SK-N-SH treated with all-trans-retinoic acid at 6 μM for 48 hours (cell line): ENCODE results near the gene FAF2.

Experiments used
- ATAC-seq: fragments of 200-7000 bp; cut with Tn5 transposase; 3 replicates; pipeline ENCODE4 v1.9.1; 2020; ENCODE audit warnings: mild to moderate bottlenecking, moderate library complexity
- ARNTL ChIP-seq: fragments of 450-650 bp; formaldehyde crosslinking; IDR thresholded peaks from 2 replicates; pipeline ENCODE4 v1.5.0; 2020; ENCODE audit warnings: low read depth, mild to moderate bottlenecking, moderate library complexity, borderline replicate concordance
- CSDC2 ChIP-seq: fragments of 250-450 bp; sonication (Bioruptor Pico); IDR thresholded peaks from 2 replicates; pipeline ENCODE4 v1.5.0; 2020; ENCODE audit warnings: mild to moderate bottlenecking, moderate library complexity
- ESRRG ChIP-seq: fragments of 250-450 bp; sonication (Bioruptor Pico); IDR thresholded peaks from 2 replicates; pipeline ENCODE4 v1.6.1; 2021; ENCODE audit warnings: mild to moderate bottlenecking
- GLIS3 ChIP-seq: fragments of 250-450 bp; sonication (Bioruptor Pico); IDR thresholded peaks from 2 replicates; pipeline ENCODE4 v1.5.0; 2020; ENCODE audit warnings: mild to moderate bottlenecking, moderate library complexity
- ISL1 ChIP-seq: fragments of 250-450 bp; sonication (Bioruptor Pico); IDR thresholded peaks from 2 replicates; pipeline ENCODE4 v2.1.2; 2022; ENCODE audit warnings: mild to moderate bottlenecking, moderate library complexity
- OSR1 ChIP-seq: fragments of 250-450 bp; sonication (Bioruptor Pico); IDR thresholded peaks from 2 replicates; pipeline ENCODE4 v1.8.0; 2022; ENCODE audit warnings: moderate library complexity, mild to moderate bottlenecking, inconsistent platforms
- PPARA ChIP-seq: fragments of 250-450 bp; sonication (Bioruptor Pico); IDR thresholded peaks from 2 replicates; pipeline ENCODE4 v1.5.0; 2020; ENCODE audit warnings: mild to moderate bottlenecking, borderline replicate concordance
- RARB ChIP-seq: fragments of 250-450 bp; sonication (Bioruptor Pico); IDR thresholded peaks from 2 replicates; pipeline ENCODE4 v1.8.0; 2021; ENCODE audit warnings: mild to moderate bottlenecking, moderate library complexity
- SNAI2 ChIP-seq: fragments of 250-450 bp; sonication (Bioruptor Pico); IDR thresholded peaks from 2 replicates; pipeline ENCODE4 v1.5.0; 2020; ENCODE audit warnings: mild to moderate bottlenecking, moderate library complexity
- TCF4 ChIP-seq: fragments of 250-450 bp; sonication (Bioruptor Pico); IDR thresholded peaks from 2 replicates; pipeline ENCODE4 v1.8.0; 2021; ENCODE audit warnings: mild to moderate bottlenecking, moderate library complexity, borderline replicate concordance
- TOX ChIP-seq: fragments of 250-450 bp; sonication (Bioruptor Pico); IDR thresholded peaks from 2 replicates; pipeline ENCODE4 v1.8.0; 2021; ENCODE audit warnings: mild to moderate bottlenecking, moderate library complexity, borderline replicate concordance
- ZC3H10 ChIP-seq: fragments of 250-450 bp; sonication (Bioruptor Pico); IDR thresholded peaks from 2 replicates; pipeline ENCODE4 v1.5.1; 2021; ENCODE audit warnings: mild to moderate bottlenecking, moderate library complexity
- ZFP3 ChIP-seq: fragments of 250-450 bp; sonication (Bioruptor Pico); IDR thresholded peaks from 2 replicates; pipeline ENCODE4 v1.5.0; 2020; ENCODE audit warnings: mild to moderate bottlenecking, moderate library complexity
- ZFP30 ChIP-seq: fragments of 450-650 bp; formaldehyde crosslinking; IDR thresholded peaks from 2 replicates; pipeline ENCODE4 v1.5.0; 2022; ENCODE audit warnings: mild to moderate bottlenecking, moderate library complexity
- ZNF565 ChIP-seq: fragments of 450-650 bp; formaldehyde crosslinking; conservative IDR thresholded peaks from 2 replicates; pipeline ENCODE4 v1.5.0; 2020; ENCODE audit warnings: low read depth, mild to moderate bottlenecking, moderate library complexity
- ZNF70 ChIP-seq: fragments of 450-650 bp; formaldehyde crosslinking; IDR thresholded peaks from 2 replicates; pipeline ENCODE4 v1.5.0; 2020; ENCODE audit warnings: mild to moderate bottlenecking, moderate library complexity
- ZNF8 ChIP-seq: fragments of 450-650 bp; formaldehyde crosslinking; IDR thresholded peaks from 2 replicates; pipeline ENCODE4 v1.5.0; 2020; ENCODE audit warnings: mild to moderate bottlenecking, moderate library complexity
- TF ChIP-seq, protein P1 (sequence below): fragments of 250-450 bp; sonication (Bioruptor Pico); IDR thresholded peaks from 2 replicates; pipeline ENCODE4 v1.8.0; 2020; ENCODE audit warnings: mild to moderate bottlenecking, moderate library complexity, borderline replicate concordance
- TF ChIP-seq, protein P2 (sequence below): fragments of 250-450 bp; sonication (Bioruptor Pico); IDR thresholded peaks from 2 replicates; pipeline ENCODE4 v1.5.0; 2020; ENCODE audit warnings: mild to moderate bottlenecking, moderate library complexity
- TF ChIP-seq, protein P3 (sequence below): fragments of 250-450 bp; sonication (Bioruptor Pico); IDR thresholded peaks from 2 replicates; pipeline ENCODE4 v1.8.0; 2021; ENCODE audit warnings: low read depth, mild to moderate bottlenecking, moderate library complexity, borderline replicate concordance
- TF ChIP-seq, protein P4 (sequence below): fragments of 250-450 bp; sonication (Bioruptor Pico); IDR thresholded peaks from 2 replicates; pipeline ENCODE4 v1.5.1; 2020; ENCODE audit warnings: low read depth, mild to moderate bottlenecking, moderate library complexity

The FAF2 gene, protein sequence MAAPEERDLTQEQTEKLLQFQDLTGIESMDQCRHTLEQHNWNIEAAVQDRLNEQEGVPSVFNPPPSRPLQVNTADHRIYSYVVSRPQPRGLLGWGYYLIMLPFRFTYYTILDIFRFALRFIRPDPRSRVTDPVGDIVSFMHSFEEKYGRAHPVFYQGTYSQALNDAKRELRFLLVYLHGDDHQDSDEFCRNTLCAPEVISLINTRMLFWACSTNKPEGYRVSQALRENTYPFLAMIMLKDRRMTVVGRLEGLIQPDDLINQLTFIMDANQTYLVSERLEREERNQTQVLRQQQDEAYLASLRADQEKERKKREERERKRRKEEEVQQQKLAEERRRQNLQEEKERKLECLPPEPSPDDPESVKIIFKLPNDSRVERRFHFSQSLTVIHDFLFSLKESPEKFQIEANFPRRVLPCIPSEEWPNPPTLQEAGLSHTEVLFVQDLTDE

DNA sequence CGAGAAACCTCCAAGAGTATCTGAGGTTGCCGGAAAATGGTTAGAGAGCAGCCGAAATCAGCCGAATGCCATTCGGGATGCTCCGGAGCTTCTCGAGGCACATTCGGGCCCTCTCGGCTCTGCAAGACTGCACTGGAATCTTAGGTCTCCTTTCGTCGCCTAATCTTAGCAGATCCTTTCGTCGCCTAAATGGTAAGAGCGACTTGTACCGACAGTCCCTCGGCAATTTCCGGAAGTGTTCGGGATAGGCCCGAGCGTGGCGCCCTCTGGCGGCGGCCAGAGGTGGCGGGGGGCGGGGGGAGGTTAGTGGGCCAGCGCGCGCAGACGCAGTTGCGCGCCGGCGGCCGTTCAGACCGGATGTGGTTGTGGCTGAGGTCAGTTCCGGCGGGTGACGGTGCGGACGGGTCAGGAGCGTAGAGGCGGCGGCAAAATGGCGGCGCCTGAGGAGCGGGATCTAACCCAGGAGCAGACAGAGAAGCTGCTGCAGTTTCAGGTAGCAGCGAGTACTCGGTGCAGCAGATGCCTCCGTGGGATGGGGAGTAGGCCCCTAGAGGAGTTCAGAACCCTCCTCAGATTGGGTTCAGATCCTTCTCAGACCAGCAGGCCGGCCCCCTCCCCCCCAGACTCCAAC, at the start of gene FAF2:
FAF2 (plus strand) TSS at position 408 of the 631 bp plus-strand sequence; CDS start at position 431, 23 bp downstream.
- TF ChIP-seq, protein P1, sequence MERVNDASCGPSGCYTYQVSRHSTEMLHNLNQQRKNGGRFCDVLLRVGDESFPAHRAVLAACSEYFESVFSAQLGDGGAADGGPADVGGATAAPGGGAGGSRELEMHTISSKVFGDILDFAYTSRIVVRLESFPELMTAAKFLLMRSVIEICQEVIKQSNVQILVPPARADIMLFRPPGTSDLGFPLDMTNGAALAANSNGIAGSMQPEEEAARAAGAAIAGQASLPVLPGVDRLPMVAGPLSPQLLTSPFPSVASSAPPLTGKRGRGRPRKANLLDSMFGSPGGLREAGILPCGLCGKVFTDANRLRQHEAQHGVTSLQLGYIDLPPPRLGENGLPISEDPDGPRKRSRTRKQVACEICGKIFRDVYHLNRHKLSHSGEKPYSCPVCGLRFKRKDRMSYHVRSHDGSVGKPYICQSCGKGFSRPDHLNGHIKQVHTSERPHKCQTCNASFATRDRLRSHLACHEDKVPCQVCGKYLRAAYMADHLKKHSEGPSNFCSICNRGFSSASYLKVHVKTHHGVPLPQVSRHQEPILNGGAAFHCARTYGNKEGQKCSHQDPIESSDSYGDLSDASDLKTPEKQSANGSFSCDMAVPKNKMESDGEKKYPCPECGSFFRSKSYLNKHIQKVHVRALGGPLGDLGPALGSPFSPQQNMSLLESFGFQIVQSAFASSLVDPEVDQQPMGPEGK (CRISPR knock-in tag) = no peak
- TF ChIP-seq ZNF70 = no peak
- TF ChIP-seq ZC3H10 (CRISPR knock-in tag) = no peak
- TF ChIP-seq ISL1 (CRISPR knock-in tag) = no peak
- no peak for TF ChIP-seq ESRRG (CRISPR knock-in tag)
- no peak for TF ChIP-seq PPARA (CRISPR knock-in tag)
- TF ChIP-seq SNAI2 (CRISPR knock-in tag) = no peak
- TF ChIP-seq ZFP30 = no peak
- TF ChIP-seq, protein P2, sequence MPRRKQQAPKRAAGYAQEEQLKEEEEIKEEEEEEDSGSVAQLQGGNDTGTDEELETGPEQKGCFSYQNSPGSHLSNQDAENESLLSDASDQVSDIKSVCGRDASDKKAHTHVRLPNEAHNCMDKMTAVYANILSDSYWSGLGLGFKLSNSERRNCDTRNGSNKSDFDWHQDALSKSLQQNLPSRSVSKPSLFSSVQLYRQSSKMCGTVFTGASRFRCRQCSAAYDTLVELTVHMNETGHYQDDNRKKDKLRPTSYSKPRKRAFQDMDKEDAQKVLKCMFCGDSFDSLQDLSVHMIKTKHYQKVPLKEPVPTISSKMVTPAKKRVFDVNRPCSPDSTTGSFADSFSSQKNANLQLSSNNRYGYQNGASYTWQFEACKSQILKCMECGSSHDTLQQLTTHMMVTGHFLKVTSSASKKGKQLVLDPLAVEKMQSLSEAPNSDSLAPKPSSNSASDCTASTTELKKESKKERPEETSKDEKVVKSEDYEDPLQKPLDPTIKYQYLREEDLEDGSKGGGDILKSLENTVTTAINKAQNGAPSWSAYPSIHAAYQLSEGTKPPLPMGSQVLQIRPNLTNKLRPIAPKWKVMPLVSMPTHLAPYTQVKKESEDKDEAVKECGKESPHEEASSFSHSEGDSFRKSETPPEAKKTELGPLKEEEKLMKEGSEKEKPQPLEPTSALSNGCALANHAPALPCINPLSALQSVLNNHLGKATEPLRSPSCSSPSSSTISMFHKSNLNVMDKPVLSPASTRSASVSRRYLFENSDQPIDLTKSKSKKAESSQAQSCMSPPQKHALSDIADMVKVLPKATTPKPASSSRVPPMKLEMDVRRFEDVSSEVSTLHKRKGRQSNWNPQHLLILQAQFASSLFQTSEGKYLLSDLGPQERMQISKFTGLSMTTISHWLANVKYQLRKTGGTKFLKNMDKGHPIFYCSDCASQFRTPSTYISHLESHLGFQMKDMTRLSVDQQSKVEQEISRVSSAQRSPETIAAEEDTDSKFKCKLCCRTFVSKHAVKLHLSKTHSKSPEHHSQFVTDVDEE (CRISPR knock-in tag) = no peak
- no peak for TF ChIP-seq ZNF565 (CRISPR knock-in tag)
- peak; percentile 97 for ATAC-seq

DNA sequence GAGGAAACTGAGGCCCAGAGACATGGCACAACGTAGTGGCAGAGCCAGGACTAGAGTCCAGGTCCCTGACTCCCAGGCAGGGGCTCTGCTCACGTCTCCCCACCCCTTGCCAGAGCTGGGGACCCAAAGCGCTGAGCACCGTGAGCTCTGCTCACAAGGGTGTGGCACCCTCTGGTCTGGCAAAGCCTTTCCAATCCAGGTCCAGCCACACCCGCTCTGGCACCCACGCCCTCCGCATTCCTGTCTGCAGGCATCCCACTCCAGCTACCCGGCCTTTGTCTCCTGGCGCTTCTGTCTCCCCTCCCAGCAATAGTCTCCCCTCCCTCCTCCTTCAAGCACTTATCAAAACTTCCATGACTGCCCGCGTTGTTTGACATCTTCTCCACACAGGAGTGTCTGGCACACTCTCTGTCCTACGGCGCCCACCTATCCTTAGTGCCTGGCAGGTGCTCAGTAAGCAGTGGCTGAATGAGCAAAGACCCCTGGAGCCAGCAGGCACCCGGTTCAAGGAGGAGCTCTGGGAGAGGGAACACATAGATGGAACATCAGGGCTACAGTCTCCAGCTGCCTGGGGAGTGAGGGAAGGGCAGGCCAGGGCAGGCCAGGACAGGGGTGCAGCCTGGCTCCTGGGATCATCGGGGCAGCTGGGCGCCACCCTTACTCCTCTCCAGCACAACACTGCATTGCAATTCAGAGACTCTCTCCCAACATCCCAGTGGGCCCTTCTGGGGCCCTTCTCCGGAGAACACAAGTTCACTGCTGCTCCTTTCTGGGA, 47.6 kb upstream of the FAF2 start:
- TF ChIP-seq, protein P3, sequence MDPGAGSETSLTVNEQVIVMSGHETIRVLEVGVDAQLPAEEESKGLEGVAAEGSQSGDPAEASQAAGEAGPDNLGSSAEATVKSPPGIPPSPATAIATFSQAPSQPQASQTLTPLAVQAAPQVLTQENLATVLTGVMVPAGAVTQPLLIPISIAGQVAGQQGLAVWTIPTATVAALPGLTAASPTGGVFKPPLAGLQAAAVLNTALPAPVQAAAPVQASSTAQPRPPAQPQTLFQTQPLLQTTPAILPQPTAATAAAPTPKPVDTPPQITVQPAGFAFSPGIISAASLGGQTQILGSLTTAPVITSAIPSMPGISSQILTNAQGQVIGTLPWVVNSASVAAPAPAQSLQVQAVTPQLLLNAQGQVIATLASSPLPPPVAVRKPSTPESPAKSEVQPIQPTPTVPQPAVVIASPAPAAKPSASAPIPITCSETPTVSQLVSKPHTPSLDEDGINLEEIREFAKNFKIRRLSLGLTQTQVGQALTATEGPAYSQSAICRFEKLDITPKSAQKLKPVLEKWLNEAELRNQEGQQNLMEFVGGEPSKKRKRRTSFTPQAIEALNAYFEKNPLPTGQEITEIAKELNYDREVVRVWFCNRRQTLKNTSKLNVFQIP = no peak
- TF ChIP-seq OSR1 (CRISPR knock-in tag) = no peak
- TF ChIP-seq, protein P4, sequence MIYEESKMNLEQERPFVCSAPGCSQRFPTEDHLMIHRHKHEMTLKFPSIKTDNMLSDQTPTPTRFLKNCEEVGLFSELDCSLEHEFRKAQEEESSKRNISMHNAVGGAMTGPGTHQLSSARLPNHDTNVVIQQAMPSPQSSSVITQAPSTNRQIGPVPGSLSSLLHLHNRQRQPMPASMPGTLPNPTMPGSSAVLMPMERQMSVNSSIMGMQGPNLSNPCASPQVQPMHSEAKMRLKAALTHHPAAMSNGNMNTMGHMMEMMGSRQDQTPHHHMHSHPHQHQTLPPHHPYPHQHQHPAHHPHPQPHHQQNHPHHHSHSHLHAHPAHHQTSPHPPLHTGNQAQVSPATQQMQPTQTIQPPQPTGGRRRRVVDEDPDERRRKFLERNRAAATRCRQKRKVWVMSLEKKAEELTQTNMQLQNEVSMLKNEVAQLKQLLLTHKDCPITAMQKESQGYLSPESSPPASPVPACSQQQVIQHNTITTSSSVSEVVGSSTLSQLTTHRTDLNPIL (CRISPR knock-in tag) = no peak
- no peak for TF ChIP-seq TCF4 (CRISPR knock-in tag)
- no peak for TF ChIP-seq ARNTL (CRISPR knock-in tag)
- TF ChIP-seq PPARA (CRISPR knock-in tag) = no peak
- TF ChIP-seq ZC3H10 (CRISPR knock-in tag) = no peak
- no peak for ATAC-seq

DNA sequence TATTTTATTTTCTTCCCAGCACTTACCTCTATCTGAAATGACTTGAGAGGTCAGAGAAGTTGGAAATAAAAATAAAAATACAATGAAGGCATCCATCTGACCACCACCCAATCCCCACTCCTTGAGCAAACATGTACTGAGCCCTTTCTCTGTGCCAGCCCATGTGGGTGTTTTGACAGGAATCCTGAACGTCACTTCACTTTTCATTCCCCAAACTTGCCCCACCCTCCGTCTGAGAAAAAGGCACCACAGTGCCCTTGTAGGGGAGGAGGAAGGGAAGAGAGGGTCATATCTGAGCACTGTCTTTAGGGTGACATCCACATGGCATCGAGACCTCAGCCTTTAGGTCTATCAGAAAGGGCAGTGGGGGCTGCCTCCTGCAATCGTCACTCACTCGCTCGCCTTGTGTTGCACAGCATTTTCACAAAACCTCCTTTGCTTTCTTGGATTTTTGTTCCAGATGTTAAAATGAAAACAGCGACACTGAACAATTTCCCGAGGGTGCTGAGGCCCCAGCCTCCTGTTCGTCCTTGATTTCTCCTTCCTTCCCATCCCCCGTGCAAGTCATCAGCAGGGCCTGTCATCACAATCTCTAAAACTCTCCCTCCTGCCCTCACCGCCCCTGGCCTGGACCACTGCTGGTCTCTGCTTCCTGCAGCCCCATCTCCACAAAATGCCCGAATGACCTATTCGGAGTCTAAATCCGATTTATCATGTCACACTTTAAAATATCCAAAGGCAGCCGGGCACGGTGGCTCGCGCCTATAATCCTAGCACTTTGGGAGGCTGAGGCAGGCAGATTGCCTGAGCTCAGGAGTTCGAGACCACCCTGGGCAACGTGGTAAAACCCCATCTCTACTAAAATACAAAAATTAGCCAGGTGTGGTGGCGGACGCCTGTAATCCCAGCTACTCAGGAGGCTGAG, 46.6 kb upstream of the FAF2 start:
- no peak for ATAC-seq
- no peak for TF ChIP-seq ISL1 (CRISPR knock-in tag)
- no peak for TF ChIP-seq SNAI2 (CRISPR knock-in tag)
- TF ChIP-seq TOX (CRISPR knock-in tag) = no peak
- TF ChIP-seq ZFP3 (CRISPR knock-in tag) = no peak
- no peak for TF ChIP-seq ZFP30
- TF ChIP-seq ZNF8 (CRISPR knock-in tag) = no peak
- no peak for TF ChIP-seq TCF4 (CRISPR knock-in tag)
- no peak for TF ChIP-seq ZNF565 (CRISPR knock-in tag)
- TF ChIP-seq RARB (CRISPR knock-in tag) = no peak
- TF ChIP-seq CSDC2 (CRISPR knock-in tag) = no peak
- TF ChIP-seq ZC3H10 (CRISPR knock-in tag) = no peak
- no peak for TF ChIP-seq GLIS3 (CRISPR knock-in tag)
- no peak for TF ChIP-seq PPARA (CRISPR knock-in tag)
- no peak for TF ChIP-seq OSR1 (CRISPR knock-in tag)
- TF ChIP-seq, protein P2 (CRISPR knock-in tag) = no peak
- TF ChIP-seq, all 23 proteins: peak for 0
